ENCODE data around the gene CCDC34. TPM values are rescaled to one million over a fixed set of nuclear protein-coding genes. Genes with fewer than 3 reads are reported as not detected.

The CCDC34 gene, protein sequence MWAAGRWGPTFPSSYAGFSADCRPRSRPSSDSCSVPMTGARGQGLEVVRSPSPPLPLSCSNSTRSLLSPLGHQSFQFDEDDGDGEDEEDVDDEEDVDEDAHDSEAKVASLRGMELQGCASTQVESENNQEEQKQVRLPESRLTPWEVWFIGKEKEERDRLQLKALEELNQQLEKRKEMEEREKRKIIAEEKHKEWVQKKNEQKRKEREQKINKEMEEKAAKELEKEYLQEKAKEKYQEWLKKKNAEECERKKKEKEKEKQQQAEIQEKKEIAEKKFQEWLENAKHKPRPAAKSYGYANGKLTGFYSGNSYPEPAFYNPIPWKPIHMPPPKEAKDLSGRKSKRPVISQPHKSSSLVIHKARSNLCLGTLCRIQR
- total RNA-seq = 13.8 TPM
- polyA plus RNA-seq (ENCODE audit: insufficient read depth in 1 of 8, insufficient read length in 8 of 8, low replicate concordance in 1 of 8) = 10 to 100 TPM; 13.7 to 29.6 (median 18.6) TPM
- long read RNA-seq, donor 1, partial matches to known transcripts = 8 of 12 reads
- long read RNA-seq, donor 1, other reads (novel, unspliced or antisense) = 0 of 12 reads
- long read RNA-seq, donor 2, partial matches to known transcripts = 0 of 2 reads
- long read RNA-seq, donor 2, other reads (novel, unspliced or antisense) = 0 of 2 reads
- long read RNA-seq, donor 3, transcript CCDC34-202 (6 exons, 2,103 nt) = major isoform, 6 of 11 reads
- long read RNA-seq, donor 3, transcript CCDC34-201 (3 exons, 2,109 nt) = minor isoform, 5 of 11 reads
- long read RNA-seq, donor 3, partial matches to known transcripts = 0 of 11 reads
- long read RNA-seq, donor 3, other reads (novel, unspliced or antisense) = 0 of 11 reads
- long read RNA-seq, donor 4, transcript CCDC34-201 (3 exons, 2,109 nt) = major isoform, 6 of 7 reads
- long read RNA-seq, donor 4, partial matches to known transcripts = 0 of 7 reads
- long read RNA-seq, donor 4, other reads (novel, unspliced or antisense) = 0 of 7 reads
- long read RNA-seq, donor 5, transcript CCDC34-201 (3 exons, 2,109 nt) = major isoform, 21 of 38 reads
- long read RNA-seq, donor 5, transcript CCDC34-202 (6 exons, 2,103 nt) = minor isoform, 8 of 38 reads
- long read RNA-seq, donor 5, partial matches to known transcripts = 9 of 38 reads
- long read RNA-seq, donor 5, other reads (novel, unspliced or antisense) = 0 of 38 reads
- long read RNA-seq, donor 6, transcript CCDC34-201 (3 exons, 2,109 nt) = major isoform, 16 of 22 reads
- long read RNA-seq, donor 6, partial matches to known transcripts = 5 of 22 reads
- long read RNA-seq, donor 6, other reads (novel, unspliced or antisense) = 0 of 22 reads
- long read RNA-seq, donor 7, transcript CCDC34-201 (3 exons, 2,109 nt) = major isoform, 13 of 17 reads
- long read RNA-seq, donor 7, partial matches to known transcripts = 0 of 17 reads
- long read RNA-seq, donor 7, other reads (novel, unspliced or antisense) = 0 of 17 reads
- long read RNA-seq, donor 8, transcript CCDC34-201 (3 exons, 2,109 nt) = major isoform, 11 of 12 reads
- long read RNA-seq, donor 8, partial matches to known transcripts = 0 of 12 reads
- long read RNA-seq, donor 8, other reads (novel, unspliced or antisense) = 0 of 12 reads
- long read RNA-seq, donor 9, transcript CCDC34-201 (3 exons, 2,109 nt) = major isoform, 6 of 7 reads
- long read RNA-seq, donor 9, partial matches to known transcripts = 0 of 7 reads
- long read RNA-seq, donor 9, other reads (novel, unspliced or antisense) = 0 of 7 reads
- long read RNA-seq, donor 10, transcript CCDC34-202 (6 exons, 2,103 nt) = minor isoform, 6 of 21 reads
- long read RNA-seq, donor 10, transcript CCDC34-201 (3 exons, 2,109 nt) = major isoform, 15 of 21 reads
- long read RNA-seq, donor 10, partial matches to known transcripts = 0 of 21 reads
- long read RNA-seq, donor 10, other reads (novel, unspliced or antisense) = 0 of 21 reads
- long read RNA-seq, donor 11, transcript CCDC34-201 (3 exons, 2,109 nt) = major isoform, 9 of 12 reads
- long read RNA-seq, donor 11, partial matches to known transcripts = 0 of 12 reads
- long read RNA-seq, donor 11, other reads (novel, unspliced or antisense) = 0 of 12 reads

DNA sequence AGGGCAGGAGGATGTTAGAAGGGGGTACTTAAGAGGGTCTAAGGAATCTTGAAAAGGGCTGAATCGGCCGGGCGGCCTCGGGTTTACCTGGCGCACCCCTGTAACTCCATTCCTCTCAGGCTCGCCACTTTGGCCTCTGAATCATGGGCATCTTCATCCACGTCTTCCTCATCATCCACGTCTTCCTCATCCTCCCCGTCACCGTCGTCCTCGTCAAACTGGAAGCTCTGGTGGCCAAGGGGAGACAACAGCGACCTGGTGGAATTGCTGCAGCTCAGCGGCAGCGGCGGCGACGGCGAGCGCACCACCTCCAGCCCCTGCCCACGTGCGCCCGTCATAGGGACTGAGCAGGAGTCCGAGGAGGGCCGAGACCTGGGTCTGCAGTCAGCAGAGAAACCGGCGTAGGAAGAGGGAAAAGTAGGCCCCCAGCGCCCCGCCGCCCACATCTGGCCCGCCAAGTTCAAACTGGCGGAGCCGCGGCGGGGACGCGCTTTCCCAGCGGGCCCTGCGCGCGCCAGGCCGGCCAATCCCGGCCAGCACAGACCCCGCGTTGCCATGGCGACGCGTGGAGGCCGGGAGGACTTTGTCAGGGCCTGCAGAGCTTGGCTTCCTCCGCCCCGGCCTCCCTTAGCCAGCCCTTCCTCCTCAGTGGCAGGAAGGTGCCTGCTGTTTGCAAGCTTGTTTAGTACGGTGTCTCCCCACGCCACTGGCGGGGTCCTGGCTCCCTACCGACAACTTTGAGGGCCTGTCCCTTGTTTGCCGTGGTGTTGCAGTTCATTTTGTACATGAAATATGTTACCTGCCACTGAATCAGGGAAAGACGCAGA lies at the start of gene CCDC34:
Gene CCDC34, minus strand, starts transcription at position 467 of the 827 bp plus-strand sequence. Its CDS starts 21 bp downstream, at position 446.
- under 1% methylated on average over 51 of the region's 57 CpGs for whole genome bisulfite sequencing (ENCODE audit: insufficient coverage)
- Histone ChIP-seq H3K27ac (ENCODE audit: low read length) (peak within 1 kb of the TSS; percentile 63), H3K27me3 (ENCODE audit: control insufficient read depth, insufficient read depth, low read length) (no peaks in the 10 kb centered on the region), H3K4me3 (ENCODE audit: low read length) (peak within 1 kb of the TSS; percentile 77), H3K9me3 (replicated peaks; ENCODE audit: control insufficient read depth, low read depth, low read length) (no peaks in the 10 kb centered on the region), H3K4me1 (ENCODE audit: control insufficient read depth, insufficient read depth, low read length) (peaks cover 12% of the 10 kb centered on the region), H3K36me3 (ENCODE audit: control insufficient read depth, insufficient read depth, low read length) (peaks cover 4% of the 10 kb centered on the region)
- DNase-seq = peak; percentile 98

DNA sequence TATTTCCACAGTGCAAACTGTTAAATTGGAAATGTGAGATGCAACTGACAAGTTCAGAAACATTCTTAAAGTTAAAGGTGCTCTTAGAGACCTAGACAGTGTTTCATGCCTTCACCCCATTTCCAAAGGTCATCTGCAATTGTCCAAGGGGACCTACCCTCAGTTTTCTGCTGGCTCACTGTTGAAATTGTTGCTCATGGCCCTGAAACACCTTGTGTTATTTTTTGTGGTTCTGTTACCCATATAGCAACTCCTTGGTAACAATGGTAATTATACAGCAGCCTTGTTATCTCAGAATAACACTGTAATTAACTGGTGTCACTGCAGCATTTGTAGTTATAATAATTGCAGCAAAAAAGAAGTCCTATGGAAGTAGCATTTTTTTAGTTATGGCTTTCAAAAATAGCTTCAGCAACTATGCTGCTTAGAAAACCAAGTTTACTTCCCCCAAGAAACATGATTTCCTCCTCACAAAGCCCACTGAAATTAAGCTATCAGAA lies 49.2 kb upstream of the CCDC34 start:
- Histone ChIP-seq H3K36me3 (ENCODE audit: control insufficient read depth, insufficient read depth, low read length) (no peaks in the 10 kb centered on the region), H3K27ac (ENCODE audit: low read length) (no peak overlapping the region), H3K4me1 (ENCODE audit: control insufficient read depth, insufficient read depth, low read length) (peaks cover 5% of the 10 kb centered on the region), H3K9me3 (replicated peaks; ENCODE audit: control insufficient read depth, low read depth, low read length) (no peaks in the 10 kb centered on the region), H3K4me3 (ENCODE audit: low read length) (no peak overlapping the region), H3K27me3 (ENCODE audit: control insufficient read depth, insufficient read depth, low read length) (no peaks in the 10 kb centered on the region)
- DNase-seq = no peak

GRCh38 chr11:27411328-27411727 lies 48.3 kb upstream of the CCDC34 start:
- Histone ChIP-seq H3K4me3 (ENCODE audit: low read length) (no peak overlapping the region), H3K9me3 (replicated peaks; ENCODE audit: control insufficient read depth, low read depth, low read length) (no peaks in the 10 kb centered on the region), H3K27ac (ENCODE audit: low read length) (no peak overlapping the region), H3K36me3 (ENCODE audit: control insufficient read depth, insufficient read depth, low read length) (no peaks in the 10 kb centered on the region), H3K4me1 (ENCODE audit: control insufficient read depth, insufficient read depth, low read length) (peaks cover 5% of the 10 kb centered on the region), H3K27me3 (ENCODE audit: control insufficient read depth, insufficient read depth, low read length) (no peaks in the 10 kb centered on the region)
- DNase-seq = no peak

- no CpG with 5 or more reads among the region's 1 CpG for WGBS (ENCODE audit: insufficient coverage)
Measured at GRCh38 chr11:27410272-27410671, 47.3 kb upstream of the CCDC34 start.

GRCh38 chr11:27409742-27410141 lies 46.7 kb upstream of the CCDC34 start:
- peak; percentile 66 for DNase-seq
- WGBS (ENCODE audit: insufficient coverage) = 11% methylated on average over 1 of the region's 2 CpGs
- Histone ChIP-seq H3K27me3 (ENCODE audit: control insufficient read depth, insufficient read depth, low read length) (no peaks in the 10 kb centered on the region), H3K9me3 (replicated peaks; ENCODE audit: control insufficient read depth, low read depth, low read length) (no peaks in the 10 kb centered on the region), H3K36me3 (ENCODE audit: control insufficient read depth, insufficient read depth, low read length) (no peaks in the 10 kb centered on the region), H3K4me3 (ENCODE audit: low read length) (no peak overlapping the region), H3K4me1 (ENCODE audit: control insufficient read depth, insufficient read depth, low read length) (peaks cover 5% of the 10 kb centered on the region), H3K27ac (ENCODE audit: low read length) (peak overlapping the region; percentile 8)

More at GRCh38 chr11:27410272-27410671, 47.3 kb upstream of the CCDC34 start:
- peak; percentile 74 for DNase-seq
- Histone ChIP-seq H3K4me3 (ENCODE audit: low read length) (no peak overlapping the region), H3K27ac (ENCODE audit: low read length) (no peak overlapping the region), H3K9me3 (replicated peaks; ENCODE audit: control insufficient read depth, low read depth, low read length) (no peaks in the 10 kb centered on the region), H3K36me3 (ENCODE audit: control insufficient read depth, insufficient read depth, low read length) (no peaks in the 10 kb centered on the region), H3K4me1 (ENCODE audit: control insufficient read depth, insufficient read depth, low read length) (peaks cover 5% of the 10 kb centered on the region), H3K27me3 (ENCODE audit: control insufficient read depth, insufficient read depth, low read length) (no peaks in the 10 kb centered on the region)

GRCh38 chr11:27409049-27409448 lies 46.0 kb upstream of the CCDC34 start:
- H3K36me3 ChIP-seq (ENCODE audit: control insufficient read depth, insufficient read depth, low read length) = no peaks in the 10 kb centered on the region
- no peaks in the 10 kb centered on the region for H3K9me3 ChIP-seq (replicated peaks; ENCODE audit: control insufficient read depth, low read depth, low read length)
- H3K4me3 ChIP-seq (ENCODE audit: low read length) = no peak overlapping the region
- H3K27me3 ChIP-seq (ENCODE audit: control insufficient read depth, insufficient read depth, low read length) = no peaks in the 10 kb centered on the region
- H3K27ac ChIP-seq (ENCODE audit: low read length) = peak overlapping the region; percentile 42
- peak; percentile 69 for DNase-seq
- peaks cover 5% of the 10 kb centered on the region for H3K4me1 ChIP-seq (ENCODE audit: control insufficient read depth, insufficient read depth, low read length)

DNA sequence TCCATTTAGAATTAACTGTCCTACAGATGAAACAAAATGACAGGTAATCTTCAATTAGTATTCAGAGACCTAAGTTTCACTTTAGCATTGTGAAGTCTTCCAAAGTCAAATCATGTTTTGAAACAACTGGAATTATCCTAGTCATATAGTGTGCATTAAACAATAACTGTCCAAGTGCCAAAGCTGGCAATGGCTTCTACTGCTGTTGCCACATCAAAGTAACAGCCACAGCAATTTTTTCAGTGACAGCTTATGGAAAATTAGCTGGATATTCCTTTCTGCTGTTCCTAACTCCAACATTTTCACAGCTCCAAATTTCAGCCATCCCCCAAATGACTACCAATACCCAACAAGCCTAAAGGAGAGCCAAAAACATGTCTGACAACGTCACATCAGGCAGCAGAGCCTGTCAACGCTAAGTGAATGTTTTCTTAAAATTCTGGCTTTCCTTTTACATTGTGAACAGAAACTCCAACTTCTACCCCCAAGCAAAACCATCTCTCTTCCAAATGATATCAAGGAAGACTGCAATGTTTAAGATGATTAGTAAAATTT lies 45.3 kb upstream of the CCDC34 start:
- Histone ChIP-seq H3K27me3 (ENCODE audit: control insufficient read depth, insufficient read depth, low read length) (no peaks in the 10 kb centered on the region), H3K4me3 (ENCODE audit: low read length) (no peak overlapping the region), H3K36me3 (ENCODE audit: control insufficient read depth, insufficient read depth, low read length) (no peaks in the 10 kb centered on the region), H3K9me3 (replicated peaks; ENCODE audit: control insufficient read depth, low read depth, low read length) (no peaks in the 10 kb centered on the region), H3K27ac (ENCODE audit: low read length) (no peak overlapping the region), H3K4me1 (ENCODE audit: control insufficient read depth, insufficient read depth, low read length) (peaks cover 5% of the 10 kb centered on the region)
- peak; percentile 56 for DNase-seq
- WGBS (ENCODE audit: insufficient coverage) = 60% methylated on average over 1 of the region's 2 CpGs

All from muscle of leg (tissue), 16 donors.